Lower leg skin (tissue), 4 donors: Measurements from ENCODE around the gene PLEKHB1. TPM values are rescaled to one million over a fixed set of nuclear protein-coding genes. Genes with fewer than 3 reads are reported as not detected.
A peak's percentile ranks its signal among the peaks of the same experiment; 100 is the strongest.
"Not testable (repeated sequence)": the region's sequence is repeated elsewhere in the genome, so short reads cannot be mapped to it uniquely, and the experiment has no call there.

Source experiments
- DNase-seq, 2 donors: peaks; one replicate each; pipeline ENCODE4 v3.0.0-alpha.2; 2019; ENCODE audit warnings: low spot score in 2 of 2
- H3K4me3 ChIP-seq: fragments of 200-600 bp; sonication (generic); 2 replicates; pipeline ENCODE4 v1.5.1; 2017; ENCODE audit warnings: mild to moderate bottlenecking, low read depth; ENCODE audit not compliant: poor library complexity, severe bottlenecking
- CTCF ChIP-seq, 3 donors: fragments of 450-650 bp; IDR thresholded peaks; one replicate each; pipeline ENCODE4 v1.5.1; 2016; ENCODE audit warnings: antibody characterized with exemption in 3 of 3, mild to moderate bottlenecking in 3 of 3, moderate library complexity in 2 of 3
- POLR2A ChIP-seq, 2 donors: fragments of 450-650 bp; IDR thresholded peaks; one replicate each; pipeline ENCODE4 v1.6.1; 2016 to 2017; ENCODE audit warnings: antibody characterized with exemption in 2 of 2, mild to moderate bottlenecking in 1 of 2, moderate library complexity in 1 of 2
- WGBS, 2 donors: methylation state at CpG; one replicate each; pipeline ENCODE4 v1.1.5; 2018; 5-methylcytosine and 5-hydroxymethylcytosine counted together
- intact Hi-C: fragments of 100-400 bp; cut with DNase I; formaldehyde crosslinking; loops from one replicate; pipeline ENCODE4 v1.15.0; 2023; ENCODE audit warnings: low total_unique reads
- total RNA-seq, 4 donors: library from RNA; depleted of rRNA; stranded (reverse); fragments of >200 nt; gene quantifications; one replicate each; pipeline ENCODE4 v1.1.0, GENCODE V29; 2016

The PLEKHB1 gene
- total RNA-seq, 4 donors from 2014 or later, result 2.9 to 18.9 (median 9.1) TPM

- intact Hi-C loops, result loop anchor here (5.0 kb wide), 1 partner anchor 38 kb away; no protein-coding TSS in a partner anchor
- TF ChIP-seq CTCF (IDR thresholded peaks at IDR 0.05) (no peak), POLR2A (IDR thresholded peaks at IDR 0.05) (no peak)
- DNase-seq, result peak in 1 of 2 donors; percentile 20
- no peak overlapping the region for H3K4me3 ChIP-seq
These were observed 18.5 kb downstream of the PLEKHB1 start for GRCh38 chr11:73664877-73665276.

- 85 to 96% methylated on average over 1 of the region's 1 CpG for WGBS, 2 donors
- no peak for TF ChIP-seq CTCF (IDR thresholded peaks at IDR 0.05)
- no peak for TF ChIP-seq POLR2A (IDR thresholded peaks at IDR 0.05)
- intact Hi-C loops, result no loop called here
- DNase-seq, result no peak
- H3K4me3 ChIP-seq, result no peak overlapping the region
These were observed 21.5 kb downstream of the PLEKHB1 start for GRCh38 chr11:73667891-73668290.

- whole genome bisulfite sequencing, 2 donors, result 83 to 91% methylated on average over 3 of the region's 3 CpGs
- TF ChIP-seq POLR2A (IDR thresholded peaks at IDR 0.05) (no peak), CTCF (IDR thresholded peaks at IDR 0.05) (no peak)
- peak in 1 of 2 donors; percentile 53 for DNase-seq
- H3K4me3 ChIP-seq, result no peak overlapping the region
- intact Hi-C loops, result no loop called here
These were observed 24.4 kb downstream of the PLEKHB1 start for GRCh38 chr11:73670808-73671207.

GRCh38 chr11:73671701-73672100 is 25.3 kb downstream of the PLEKHB1 start:
- no peak overlapping the region for H3K4me3 ChIP-seq
- no peak for TF ChIP-seq POLR2A (IDR thresholded peaks at IDR 0.05)
- no peak for TF ChIP-seq CTCF (IDR thresholded peaks at IDR 0.05)
- intact Hi-C loops, result no loop called here
- peak in 1 of 2 donors; percentile 81 for DNase-seq
- WGBS, 2 donors, result 82 to 89% methylated on average over 6 of the region's 6 CpGs

- H3K4me3 ChIP-seq, DNase-seq, intact Hi-C loops: not testable (repeated sequence)
- WGBS, 2 donors, result 86 to 88% methylated on average over 5 of the region's 5 CpGs
These were observed 30.2 kb downstream of the PLEKHB1 start for GRCh38 chr11:73676552-73676951.

- H3K4me3 ChIP-seq, result no peak overlapping the region
- WGBS, 2 donors, result 80 to 87% methylated on average over 2 of the region's 2 CpGs
- DNase-seq, result no peak
- TF ChIP-seq CTCF (IDR thresholded peaks at IDR 0.05) (no peak), POLR2A (IDR thresholded peaks at IDR 0.05) (no peak)
- intact Hi-C loops, result no loop called here
These were observed 34.3 kb downstream of the PLEKHB1 start for GRCh38 chr11:73680687-73681086.
